Measurements from ENCODE around the gene CD226.
"Not testable (repeated sequence)": the region's sequence is repeated elsewhere in the genome, so short reads cannot be mapped to it uniquely, and the experiment has no call there.

Gene CD226

DNA sequence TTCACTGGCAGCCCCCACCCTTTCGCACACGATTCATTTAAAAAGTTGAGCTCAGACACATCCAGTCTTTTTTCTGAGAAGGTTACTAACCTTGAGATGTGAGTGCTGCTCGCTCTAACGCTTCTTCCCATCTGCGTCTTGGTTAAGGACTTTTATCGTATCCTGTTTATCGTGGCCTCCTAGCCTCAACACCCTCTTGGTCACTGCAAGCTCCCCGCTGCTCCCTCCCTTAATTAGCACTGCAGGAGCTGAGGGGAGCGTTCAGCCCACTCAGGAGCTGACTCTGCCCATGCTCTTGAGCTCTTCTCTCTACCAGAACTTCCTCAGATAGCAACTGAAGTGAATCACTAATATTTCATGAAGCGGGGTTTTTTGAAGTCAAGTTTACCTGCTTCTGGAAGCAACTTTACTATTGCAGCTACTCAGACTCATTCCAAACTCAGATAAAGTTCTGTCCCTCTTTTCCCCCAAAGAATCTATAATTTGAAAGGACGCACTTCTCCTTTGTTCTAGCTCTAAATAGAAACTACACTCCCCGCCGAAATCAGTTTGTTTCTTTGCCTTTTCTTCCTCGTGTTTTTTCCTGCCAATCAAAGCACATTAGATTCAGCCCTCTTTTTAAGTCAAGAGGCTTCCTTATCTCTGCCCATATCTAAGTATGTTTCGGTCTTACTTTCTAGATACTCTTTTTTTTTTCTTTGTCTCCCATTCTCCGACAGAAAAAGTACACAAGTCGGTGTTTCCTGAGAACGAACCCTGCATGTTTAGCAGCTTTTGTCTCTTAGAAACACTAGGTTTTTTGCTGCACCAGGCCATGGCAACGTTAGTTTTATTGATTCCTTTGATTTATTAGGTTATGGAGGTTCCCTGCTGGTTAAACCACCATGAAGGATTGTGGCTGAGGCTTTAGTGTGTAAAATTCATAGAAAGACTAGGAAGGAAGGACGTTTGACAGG lies 9.3 kb upstream of the CD226 start:
- DNase-seq (ENCODE audit: low spot score), result no peak

DNA sequence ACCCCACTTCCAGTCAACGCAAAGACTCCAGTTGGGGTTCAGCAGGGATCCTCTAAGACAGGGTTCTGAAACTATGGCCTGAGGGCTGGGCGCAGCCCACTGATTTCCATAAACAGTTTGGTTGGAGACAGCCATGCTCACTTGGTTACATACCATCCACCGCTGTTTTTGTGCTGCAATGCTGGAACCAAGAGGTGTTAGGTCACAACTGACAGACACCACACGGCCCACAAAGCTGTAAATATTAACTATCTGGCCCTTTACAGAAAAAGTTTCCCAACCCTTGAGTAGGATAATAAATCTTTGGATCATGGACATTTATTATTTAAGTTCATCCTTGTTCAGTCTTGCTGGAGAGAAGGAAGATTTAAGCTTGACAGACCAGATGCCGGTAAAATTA lies 8.4 kb upstream of the CD226 start:
- DNase-seq (ENCODE audit: low spot score), result no peak

DNA sequence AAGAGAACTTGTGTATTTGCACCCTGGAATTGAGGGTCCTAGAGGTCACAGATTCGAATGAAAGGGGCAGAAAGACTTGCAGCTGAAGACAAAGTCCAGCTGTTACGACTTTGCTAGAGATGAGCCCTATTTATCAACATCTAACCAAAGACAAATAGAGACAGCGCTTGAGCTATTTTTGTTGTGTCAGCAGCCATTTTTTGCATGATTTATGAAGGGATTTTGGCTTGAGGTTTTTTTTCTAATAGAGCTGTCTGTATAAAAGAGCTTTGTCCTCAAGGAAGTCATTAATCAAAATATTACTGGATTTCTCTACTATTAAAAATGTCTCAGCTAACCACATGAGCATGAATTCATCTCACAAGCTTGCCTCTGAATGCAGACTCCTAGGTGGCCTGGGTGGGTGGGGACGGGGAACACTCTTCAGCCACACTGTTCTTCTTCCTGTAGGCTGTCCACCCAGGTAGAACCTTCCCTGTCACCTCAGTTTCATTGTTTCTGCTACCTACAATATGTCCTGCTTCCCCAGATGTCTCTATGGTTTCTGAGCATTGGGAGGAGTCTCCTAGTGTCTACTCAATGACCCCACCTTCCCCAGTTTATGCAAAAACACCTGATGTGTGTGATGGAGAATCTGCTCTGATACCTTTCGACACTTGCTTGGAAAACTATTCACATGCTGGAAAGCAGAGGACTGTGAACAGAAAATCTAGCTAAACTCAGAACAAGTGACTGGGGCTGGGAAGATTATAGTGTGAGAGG lies 7.2 kb upstream of the CD226 start:
- no peak for DNase-seq (ENCODE audit: low spot score)

DNA sequence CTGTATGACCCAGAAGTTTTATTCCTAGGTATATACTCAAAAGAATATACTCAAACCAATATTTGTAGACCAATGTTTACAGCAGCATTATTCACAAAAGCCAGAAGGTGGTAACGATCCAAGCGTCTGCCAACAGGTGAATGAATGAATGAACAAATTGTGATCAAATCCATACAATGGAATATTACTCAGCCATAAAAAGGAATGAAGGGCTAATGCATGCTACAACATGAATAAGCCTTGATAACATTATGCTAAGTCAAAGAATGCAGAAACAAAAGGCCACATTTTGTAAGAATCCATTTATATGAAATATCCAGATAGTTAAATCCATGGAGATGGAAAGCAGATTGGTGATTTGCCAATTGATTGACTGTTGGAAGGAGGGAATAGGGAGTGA lies 5.5 kb upstream of the CD226 start:
- DNase-seq (ENCODE audit: low spot score), result no peak

DNA sequence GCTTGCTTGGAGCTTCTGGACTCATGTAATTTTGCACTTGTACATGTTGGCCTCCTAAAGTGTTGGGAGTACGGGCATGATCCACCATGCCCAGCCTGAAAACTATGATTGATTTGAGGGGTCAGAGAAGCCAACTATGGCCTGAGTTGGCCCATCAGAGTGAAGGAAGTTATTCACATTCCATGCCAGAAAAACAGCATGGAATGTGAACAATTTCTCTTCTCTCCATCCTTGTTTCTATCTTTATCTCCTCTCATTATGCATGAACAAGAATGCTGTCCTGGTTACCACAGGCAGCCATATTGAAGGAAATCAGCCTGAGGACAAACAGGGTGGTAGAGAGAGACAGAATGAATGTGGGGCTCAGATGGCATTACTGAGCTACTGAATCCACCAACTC lies 3.5 kb upstream of the CD226 start:
- DNase-seq (ENCODE audit: low spot score), result no peak

DNA sequence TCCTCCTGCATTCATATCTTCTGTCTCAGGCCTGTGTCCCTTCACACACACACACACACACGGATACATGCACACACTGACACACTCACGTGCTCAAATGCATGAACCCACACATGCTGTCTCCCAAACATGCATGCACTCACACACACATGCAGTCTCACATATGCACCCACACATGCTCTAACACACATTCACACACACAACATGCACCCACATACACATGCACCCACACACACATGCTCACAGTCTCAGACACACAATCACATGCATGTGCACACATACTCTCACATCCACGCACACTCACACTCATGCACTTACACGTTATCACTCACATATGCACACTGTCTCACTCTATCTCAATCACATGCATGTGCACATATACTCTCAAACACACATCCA lies 1.9 kb upstream of the CD226 start:
- no peak for DNase-seq (ENCODE audit: low spot score)

DNA sequence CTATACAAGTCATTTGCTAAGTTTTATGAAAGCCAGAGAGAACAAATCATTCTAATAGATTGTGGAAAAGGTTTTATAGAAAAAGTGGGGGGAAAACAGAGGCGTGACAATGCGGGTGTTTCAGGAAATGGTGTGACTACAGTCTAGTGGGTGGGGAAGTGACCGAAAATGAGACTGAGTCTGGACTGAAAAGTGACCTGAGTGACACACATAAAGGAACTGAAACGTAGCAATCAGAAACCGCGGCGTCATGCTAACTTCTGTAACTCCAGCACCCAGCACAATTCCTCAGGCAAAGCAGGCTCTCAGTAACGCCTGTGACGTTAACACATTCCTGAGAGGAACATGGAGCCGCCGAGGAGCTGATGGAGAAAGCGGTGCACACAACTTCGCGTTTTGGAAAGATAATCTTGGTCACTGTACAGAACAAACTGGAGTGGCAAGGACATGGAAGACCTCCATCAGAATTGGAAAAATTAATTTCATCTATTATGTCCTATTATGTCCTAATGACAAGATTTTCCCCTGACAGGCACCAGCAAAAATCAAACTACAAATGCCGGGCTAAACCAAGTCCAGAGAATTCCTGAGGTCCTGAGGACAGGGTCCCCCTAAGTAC lies 1.4 kb upstream of the CD226 start:
- DNase-seq (ENCODE audit: low spot score), result no peak

DNA sequence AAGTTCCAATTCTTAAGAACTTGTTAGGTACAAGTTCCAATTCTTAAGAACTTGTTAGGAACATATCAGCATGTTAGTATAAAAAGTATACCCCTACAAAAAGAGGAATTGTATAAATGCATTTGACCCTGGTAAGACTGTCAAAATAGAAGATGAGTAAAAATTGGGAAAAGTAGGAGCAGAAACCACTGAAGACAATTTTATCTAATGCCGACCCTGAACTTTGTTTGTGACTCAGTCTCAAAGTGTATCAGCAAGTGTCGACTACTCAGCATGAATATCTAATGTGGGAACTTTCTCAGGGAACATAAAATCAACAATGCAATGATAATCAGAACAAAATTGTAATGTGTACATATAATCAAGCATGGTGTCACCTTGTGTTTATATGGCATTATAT lies 583 bp upstream of the CD226 start:
- no peak for DNase-seq (ENCODE audit: low spot score)

DNA sequence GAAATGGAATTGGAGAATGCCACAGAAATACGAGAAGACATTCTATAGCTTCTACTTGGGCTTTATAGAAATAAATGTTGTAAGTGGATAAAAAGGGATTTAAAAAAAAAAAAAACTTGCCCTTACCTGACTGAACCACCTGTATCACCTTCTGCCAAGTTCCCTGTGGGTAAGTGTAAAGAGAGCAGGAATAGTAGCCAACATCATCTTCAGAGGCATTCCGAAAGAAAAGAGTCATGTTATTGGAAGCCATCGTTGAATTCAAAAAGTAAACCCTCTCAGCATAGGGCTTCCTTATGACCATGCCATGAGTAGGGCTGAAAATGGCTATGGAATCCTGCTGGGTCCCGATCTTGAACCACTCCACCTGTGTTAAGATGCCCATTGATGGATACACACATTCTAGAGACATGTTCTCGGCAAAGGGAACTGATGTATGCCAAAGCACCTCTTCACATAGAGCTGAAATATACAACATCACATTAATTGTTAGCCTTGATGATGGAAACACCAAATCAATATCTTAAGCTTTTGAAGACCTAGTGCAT lies 991 bp downstream of the CD226 start:
- no peak for DNase-seq (ENCODE audit: low spot score)

DNA sequence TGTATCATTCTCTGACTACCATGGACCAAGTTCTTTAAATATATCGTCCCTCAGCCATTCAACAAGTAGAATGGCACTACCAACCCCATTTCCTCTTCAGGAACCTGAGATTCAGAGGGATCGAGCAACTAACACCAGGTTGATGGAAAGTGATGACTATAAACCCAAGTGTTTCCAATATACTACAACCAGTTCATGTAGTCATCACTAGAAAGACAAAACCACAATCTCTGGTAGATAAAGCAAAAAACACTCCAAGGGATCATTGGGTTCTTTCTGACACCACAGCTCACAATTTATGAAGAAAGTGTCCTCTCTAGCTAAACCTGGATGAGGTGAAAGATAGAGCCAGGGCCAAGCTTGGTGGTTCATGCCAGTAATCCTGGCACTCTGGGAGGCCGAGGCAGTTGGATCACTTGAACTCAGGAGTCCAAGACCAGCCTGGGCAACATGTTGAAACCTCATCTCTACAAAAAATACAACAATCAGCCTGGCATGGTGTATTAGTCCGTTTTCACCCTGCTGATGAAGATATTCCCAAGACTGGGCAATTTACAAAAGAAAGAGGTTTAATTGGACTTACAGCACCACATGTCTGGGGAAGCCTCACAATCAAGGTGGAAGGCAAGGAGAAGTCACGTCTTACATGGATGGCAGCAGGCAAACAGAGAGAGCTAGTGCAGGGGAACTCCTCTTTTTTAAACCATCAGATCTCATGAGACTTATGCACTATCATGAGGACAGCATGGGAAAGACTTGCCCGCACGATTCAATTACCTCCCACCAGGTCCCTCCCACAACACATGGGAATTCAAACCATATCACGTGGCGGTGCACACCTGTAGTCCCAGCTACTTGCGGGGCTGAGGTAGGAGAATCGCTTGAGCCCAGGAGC lies 2.2 kb downstream of the CD226 start:
- DNase-seq (ENCODE audit: low spot score), result no peak

DNA sequence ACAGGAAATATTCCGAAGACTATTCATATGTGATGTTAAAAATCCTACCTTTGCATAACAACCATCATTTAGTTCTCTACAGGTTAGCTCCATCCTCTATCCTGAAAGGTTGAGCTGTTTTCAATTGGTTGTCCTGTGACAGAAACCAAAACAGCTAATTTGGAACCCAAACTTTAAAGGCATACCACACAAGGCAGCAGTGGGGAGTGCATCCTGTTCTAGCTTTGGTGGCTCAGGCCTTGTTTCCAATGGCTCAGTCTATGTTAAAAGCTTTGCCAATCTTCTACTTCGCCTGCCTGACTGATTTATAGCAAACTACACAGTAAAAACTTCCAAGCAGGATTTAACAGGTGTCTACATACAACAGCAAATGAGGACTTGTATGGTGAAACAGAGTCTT lies 3.2 kb downstream of the CD226 start:
- DNase-seq (ENCODE audit: low spot score), result no peak

DNA sequence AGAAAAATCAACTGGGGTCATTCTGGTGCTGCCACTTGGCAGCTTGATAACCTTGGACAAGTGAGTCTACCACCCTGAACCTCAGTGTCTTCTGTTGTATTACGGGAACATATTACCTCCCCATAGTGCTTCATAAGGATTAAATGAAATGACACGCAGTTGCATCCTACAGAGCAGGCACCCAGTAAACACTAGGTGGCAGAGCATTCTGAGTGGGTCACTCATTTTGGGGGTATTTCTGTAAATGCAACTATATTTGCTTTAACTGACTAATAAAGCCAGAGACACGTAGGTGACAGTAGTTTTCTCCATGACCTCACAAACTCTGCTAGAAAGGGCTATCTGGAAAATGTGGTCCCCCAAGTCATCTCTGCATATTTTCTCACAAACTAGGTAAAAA lies 4.7 kb downstream of the CD226 start:
- DNase-seq (ENCODE audit: low spot score), result no peak

DNA sequence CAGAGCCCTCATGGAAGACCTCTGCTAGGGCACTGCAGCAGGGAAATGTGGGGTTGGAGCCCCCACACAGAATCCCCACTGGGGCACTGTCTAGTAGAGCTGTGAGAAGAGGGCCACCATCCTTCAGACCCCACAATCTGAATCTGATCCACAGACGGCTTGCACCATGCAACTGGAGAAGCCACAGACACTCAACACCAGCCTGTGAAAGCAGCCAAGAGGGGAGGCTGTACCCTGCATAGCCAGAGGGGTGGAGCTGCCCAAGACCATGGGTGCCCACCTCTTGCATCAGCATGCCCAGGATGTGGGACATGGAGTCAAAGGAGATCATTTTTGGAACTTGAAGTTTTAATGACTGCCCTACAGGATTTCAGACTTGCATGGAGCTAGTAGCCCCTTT lies 6.5 kb downstream of the CD226 start:
- DNase-seq (ENCODE audit: low spot score), result no peak

DNA sequence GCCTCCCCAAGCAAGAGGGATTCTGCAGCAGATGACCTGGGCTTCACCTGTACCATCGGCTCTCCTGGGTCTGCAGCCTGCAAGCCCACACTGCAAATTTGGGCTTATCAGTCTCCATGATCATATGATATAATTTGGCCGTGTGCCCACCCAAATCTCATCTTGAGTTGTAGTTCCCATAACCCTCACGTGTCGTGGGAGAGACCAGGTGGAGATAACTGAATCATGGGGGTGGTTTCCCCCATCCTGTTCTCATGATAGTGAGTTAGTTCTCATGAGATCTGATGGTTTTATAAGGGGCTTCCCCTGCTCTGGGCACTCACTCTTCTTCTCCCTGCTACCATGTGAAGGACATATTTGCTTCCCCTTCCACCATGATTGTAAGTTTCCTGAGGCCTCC lies 7.9 kb downstream of the CD226 start:
- not testable (repeated sequence) for DNase-seq (ENCODE audit: low spot score)

DNA sequence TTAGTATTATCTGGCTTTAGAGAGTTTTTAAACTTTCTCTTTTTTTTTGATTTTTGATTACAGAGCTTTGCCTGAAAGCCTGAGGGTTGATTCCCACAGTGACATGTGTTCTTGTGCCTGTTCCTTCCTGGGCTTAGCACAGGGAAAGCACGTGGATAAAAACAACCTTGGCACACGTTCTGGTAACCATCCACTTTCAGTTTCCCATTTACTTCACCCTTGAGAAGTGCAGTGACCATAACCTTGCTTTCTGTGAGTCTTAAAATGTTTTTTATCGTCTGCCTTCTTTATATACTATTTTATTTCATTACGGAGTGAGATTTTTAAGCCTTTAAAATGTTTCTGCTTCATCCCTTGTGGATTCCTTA lies 11.5 kb downstream of the CD226 start:
- DNase-seq (ENCODE audit: low spot score), result no peak

DNA sequence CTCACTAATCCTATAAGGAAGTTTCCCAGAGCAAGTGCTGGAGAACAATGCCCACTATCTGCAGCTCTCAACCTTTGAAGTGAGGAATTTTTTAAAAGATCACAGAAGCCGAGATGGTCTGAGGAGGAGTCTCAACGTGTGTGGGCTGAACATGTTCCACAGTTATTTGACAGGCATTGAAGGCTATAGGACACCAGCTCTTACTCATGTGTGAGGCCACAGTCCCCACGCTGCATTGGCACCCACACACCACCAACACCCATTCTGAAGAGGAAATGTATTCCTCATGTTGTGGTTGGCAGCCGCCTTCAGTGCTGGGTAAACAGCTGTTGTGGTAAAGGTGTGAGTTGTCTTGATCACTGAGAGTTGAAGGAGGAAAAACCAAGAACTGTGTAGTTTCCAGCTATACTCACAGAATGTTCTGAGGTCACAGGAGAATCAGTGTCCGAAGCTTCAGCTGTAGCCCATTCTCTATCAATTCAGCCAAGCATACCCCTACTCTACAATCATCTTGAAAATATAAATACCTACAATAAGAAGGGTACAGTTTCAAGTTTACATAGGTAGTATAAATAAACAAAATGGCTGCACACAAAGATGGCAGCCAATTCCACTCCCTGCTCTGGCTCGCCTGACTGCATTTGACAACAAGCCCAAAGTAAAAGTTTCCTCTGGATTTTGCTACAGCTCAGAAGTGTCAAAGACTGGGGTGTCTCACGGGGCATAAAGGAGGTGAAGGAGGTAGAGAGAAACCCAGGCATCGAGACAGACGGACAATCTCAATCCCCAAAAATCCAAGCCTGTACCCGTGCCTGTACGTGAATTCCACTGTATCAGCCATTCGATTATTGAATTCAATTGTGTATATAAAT lies 12.1 kb downstream of the CD226 start:
- DNase-seq (ENCODE audit: low spot score), result no peak

DNA sequence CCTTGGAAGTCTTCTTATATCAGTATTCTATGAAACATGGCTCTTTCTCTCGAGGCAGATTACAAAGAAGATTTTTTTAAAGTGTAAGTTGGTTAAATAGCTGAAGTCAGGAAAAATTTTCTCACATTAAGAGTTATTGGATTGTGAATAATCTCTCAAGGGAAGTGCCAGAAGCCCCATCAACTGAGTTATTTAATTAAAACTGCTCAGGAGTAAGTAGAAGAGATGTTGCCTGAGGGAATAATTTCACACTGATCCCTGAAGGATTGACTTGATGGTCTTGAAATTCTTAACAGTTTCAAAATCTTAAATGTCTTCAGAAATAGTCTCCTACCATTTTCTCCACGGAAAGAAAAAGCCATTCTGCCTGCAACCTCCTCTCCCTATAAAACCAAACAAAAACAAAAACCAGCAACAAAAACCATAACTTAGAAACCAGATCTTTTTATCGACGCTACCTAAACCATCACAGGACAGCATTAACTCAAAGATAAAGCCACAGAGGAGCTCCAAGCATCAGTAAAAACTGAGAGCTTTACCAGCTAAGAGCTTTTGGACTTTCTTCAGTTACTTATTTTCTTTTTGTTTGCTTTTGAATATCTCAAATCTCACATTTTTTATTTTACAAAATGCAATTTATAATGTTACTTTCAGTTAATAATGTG lies 12.9 kb downstream of the CD226 start:
- no peak for DNase-seq (ENCODE audit: low spot score)

DNA sequence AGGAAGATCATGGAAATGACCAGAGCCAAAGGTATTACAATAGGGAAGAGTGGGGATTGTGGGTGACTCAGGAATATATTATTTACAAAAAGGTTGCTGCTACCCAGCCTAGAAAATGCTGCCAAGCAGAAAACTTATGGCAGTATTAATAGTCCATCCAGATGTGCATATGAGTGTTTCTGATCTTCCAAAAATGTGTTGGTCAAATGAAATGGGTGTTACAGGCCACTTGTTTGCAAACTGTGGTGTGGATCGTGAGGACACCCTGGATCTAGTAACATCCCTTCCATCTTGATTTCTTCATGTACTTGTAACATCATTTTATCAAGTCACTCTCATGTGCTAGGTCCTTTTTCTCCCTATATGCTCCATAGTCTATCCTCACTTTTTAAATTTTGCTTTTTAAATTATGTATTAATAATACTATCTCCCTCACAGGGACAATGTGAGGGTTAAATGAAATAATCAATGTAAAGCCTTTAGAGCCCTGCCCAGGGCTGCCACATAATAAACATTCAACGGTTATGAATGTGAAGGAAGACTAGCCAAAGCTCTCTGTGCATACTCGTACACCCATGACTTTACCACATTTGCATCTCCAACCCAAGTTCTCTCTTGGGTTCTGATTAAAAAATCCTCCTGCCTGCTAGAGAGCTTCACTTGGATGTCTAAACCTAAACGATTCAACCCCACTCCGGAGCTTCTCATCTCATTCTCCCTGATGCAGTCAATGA lies 18.5 kb downstream of the CD226 start:
- no peak for DNase-seq (ENCODE audit: low spot score)

DNA sequence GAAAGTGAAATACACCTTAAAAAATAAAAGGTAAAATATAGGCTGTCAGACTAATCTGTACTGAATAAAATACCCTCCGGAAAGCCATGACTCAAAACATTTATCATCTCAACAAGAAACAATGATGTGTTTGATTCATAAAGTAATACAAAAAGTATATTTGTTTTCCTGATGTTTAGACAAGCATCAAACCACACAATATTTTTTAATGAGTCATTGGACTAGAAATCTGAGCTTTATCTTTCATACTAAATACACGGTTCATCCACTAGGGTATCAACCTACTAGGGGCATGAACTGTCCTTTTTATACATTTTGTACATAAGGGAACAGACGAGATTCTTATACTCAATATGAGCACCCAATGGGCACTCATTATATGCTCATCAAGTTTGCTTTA lies 31.3 kb downstream of the CD226 start:
- no peak for DNase-seq (ENCODE audit: low spot score)

All from LoVo (cell line).